Mucosa of descending colon (tissue), 3 donors: ENCODE measurements around the gene DUSP6. TPM values are rescaled to one million over a fixed set of nuclear protein-coding genes. Genes with fewer than 3 reads are reported as not detected.

Source experiments
- ATAC-seq: fragments of 200-7000 bp; cut with Tn5 transposase; one replicate; pipeline ENCODE4 v1.9.1; 2020; ENCODE audit warnings: mild to moderate bottlenecking, moderate library complexity
- DNase-seq, 3 donors: peaks; one replicate each; pipeline ENCODE4 v3.0.0-alpha.2; 2020
- H3K36me3 ChIP-seq: fragments of 200-600 bp; one replicate; pipeline ENCODE4 v1.8.0; 2021; ENCODE audit warnings: low read depth, mild to moderate bottlenecking
- H3K4me1 ChIP-seq: fragments of 200-600 bp; one replicate; pipeline ENCODE4 v1.8.0; 2021; ENCODE audit warnings: low read depth, mild to moderate bottlenecking
- H3K4me3 ChIP-seq: fragments of 200-600 bp; one replicate; pipeline ENCODE4 v1.8.0; 2021; ENCODE audit warnings: mild to moderate bottlenecking
- H3K9me3 ChIP-seq: fragments of 200-600 bp; one replicate; pipeline ENCODE4 v1.8.0; 2021; ENCODE audit warnings: mild to moderate bottlenecking
- intact Hi-C, 2 donors: fragments of 100-400 bp; cut with DNase I in 1 of 2; cut with micrococcal nuclease in 1 of 2; formaldehyde crosslinking; loops; one replicate each; pipeline versions ENCODE4 v1.11.0 to v1.11.1; 2022; cut with DNase I, micrococcal nuclease
- total RNA-seq, 3 donors: library from RNA; stranded (reverse); fragmentation: NEBNext Ultra II Directional in 2 of 3; extraction: Animal tissue kit (Norgen Biotek cat#: 25700) in 2 of 3; gene quantifications; one replicate each; pipeline versions ENCODE4 v1.2.1 to v1.2.4, GENCODE V29; 2021 to 2023
- TF ChIP-seq, protein P1 (sequence below): fragments of 200-600 bp; IDR thresholded peaks from one replicate; pipeline ENCODE4 v1.8.0; 2022; ENCODE audit warnings: antibody characterized with exemption, mild to moderate bottlenecking
- donor health status: DM: no; HTN: no; CAD: no; lungs with moderate emphysema.
- donor health status: DM: no; HTN: no; CAD: no.
- donor health status: DM: no; HTN: yes; CAD: no.

Gene DUSP6
- total RNA-seq, 3 donors from 2014 or later, result 56.6 to 82.1 (median 65.0) TPM

DNA sequence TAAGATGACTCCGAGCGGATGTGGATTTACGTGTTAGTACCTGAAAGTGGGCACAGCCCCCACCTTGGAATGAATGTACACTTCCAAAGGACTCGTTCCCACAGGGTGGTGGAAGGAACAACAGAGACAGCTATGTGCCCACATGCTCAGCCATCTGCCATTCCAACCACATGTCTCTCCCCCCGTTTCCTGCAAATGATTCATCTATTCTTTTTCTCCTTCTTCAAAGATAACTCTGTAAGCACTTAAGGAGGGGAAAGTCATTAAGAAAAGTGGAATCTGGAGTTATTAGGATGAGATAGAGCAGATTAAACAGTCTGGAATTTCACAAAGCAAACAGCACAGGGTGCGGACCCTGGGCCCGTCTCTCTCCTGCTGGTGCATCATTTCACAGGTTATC, 18.5 kb upstream of the DUSP6 start:
- ATAC-seq (no peak), DNase-seq (no peak)
- H3K4me1 ChIP-seq, result peaks cover 23% of the 10 kb centered on the region
- TF ChIP-seq, protein P1, sequence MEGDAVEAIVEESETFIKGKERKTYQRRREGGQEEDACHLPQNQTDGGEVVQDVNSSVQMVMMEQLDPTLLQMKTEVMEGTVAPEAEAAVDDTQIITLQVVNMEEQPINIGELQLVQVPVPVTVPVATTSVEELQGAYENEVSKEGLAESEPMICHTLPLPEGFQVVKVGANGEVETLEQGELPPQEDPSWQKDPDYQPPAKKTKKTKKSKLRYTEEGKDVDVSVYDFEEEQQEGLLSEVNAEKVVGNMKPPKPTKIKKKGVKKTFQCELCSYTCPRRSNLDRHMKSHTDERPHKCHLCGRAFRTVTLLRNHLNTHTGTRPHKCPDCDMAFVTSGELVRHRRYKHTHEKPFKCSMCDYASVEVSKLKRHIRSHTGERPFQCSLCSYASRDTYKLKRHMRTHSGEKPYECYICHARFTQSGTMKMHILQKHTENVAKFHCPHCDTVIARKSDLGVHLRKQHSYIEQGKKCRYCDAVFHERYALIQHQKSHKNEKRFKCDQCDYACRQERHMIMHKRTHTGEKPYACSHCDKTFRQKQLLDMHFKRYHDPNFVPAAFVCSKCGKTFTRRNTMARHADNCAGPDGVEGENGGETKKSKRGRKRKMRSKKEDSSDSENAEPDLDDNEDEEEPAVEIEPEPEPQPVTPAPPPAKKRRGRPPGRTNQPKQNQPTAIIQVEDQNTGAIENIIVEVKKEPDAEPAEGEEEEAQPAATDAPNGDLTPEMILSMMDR, result no peak
- no peak overlapping the region for H3K4me3 ChIP-seq
- intact Hi-C loops, result no loop called here
- H3K9me3 ChIP-seq, result no peaks in the 10 kb centered on the region
- H3K36me3 ChIP-seq, result no peaks in the 10 kb centered on the region

DNA sequence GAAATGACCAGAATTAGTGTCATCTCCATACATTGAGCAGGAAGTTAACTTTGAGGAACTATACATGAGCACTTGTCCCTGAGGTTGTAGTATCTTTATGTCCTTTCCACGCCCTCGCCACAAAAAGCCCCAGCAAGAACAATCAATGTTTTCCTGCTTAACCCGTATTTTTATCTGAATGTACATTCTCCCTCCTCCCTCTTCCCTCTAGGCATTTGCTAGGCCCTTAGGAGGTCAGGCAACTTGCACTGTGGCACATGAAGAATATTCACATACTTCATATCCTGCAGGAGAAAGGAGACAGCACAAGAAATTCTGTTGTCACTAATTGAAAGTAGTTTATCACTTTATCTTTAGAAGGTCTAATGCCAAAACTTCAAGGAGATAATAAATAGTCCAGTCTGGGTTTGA, 18.1 kb upstream of the DUSP6 start:
- ATAC-seq, result peak; percentile 74
- TF ChIP-seq, protein P1, result no peak
- no peaks in the 10 kb centered on the region for H3K36me3 ChIP-seq
- H3K9me3 ChIP-seq, result no peaks in the 10 kb centered on the region
- no peak overlapping the region for H3K4me3 ChIP-seq
- intact Hi-C loops, result no loop called here
- H3K4me1 ChIP-seq, result peaks cover 22% of the 10 kb centered on the region
- peak in 1 of 3 donors; percentile 55 for DNase-seq

DNA sequence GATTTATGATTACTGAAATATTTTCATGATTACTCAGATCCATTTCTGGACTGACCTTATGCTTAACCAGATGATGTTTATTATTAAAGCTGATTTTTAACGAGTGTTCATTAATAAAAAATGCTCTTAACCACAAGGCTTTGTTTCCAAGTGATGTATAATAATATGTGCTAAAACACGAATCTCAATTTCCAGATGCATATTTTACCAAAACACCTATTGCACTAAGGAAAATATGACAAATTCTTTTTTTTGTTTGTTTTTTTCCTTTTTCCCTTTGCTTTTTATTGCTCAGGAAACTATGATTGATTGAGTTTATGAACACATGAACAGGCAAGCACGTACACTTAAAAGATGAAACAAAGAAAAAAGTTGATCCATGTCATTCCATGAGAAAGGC, 16.9 kb upstream of the DUSP6 start:
- intact Hi-C loops, result no loop called here
- H3K36me3 ChIP-seq, result no peaks in the 10 kb centered on the region
- no peak overlapping the region for H3K4me3 ChIP-seq
- no peaks in the 10 kb centered on the region for H3K9me3 ChIP-seq
- no peak for DNase-seq
- TF ChIP-seq, protein P1, result no peak
- H3K4me1 ChIP-seq, result peaks cover 17% of the 10 kb centered on the region
- ATAC-seq, result no peak

DNA sequence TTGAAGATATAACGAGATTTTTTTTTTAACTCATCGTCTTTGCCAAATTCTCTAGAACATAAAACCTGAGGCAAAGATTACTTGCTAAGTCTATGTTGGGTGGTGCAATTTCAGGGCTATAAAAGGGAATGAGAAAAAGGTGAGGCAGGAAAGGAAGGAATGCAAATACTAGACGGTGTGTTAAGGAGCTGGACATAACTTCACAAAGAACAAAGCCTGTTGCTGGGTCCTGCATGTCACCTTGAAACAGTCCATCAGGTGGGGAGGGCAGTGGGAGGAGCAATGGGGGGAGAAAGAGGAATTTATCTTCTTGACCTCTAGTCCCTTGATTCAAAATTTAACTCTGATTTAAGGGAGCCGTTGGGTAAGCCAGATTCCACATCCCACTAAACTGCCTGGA, 16.1 kb upstream of the DUSP6 start:
- Histone ChIP-seq H3K9me3 (no peaks in the 10 kb centered on the region), H3K36me3 (no peaks in the 10 kb centered on the region), H3K4me1 (peaks cover 17% of the 10 kb centered on the region), H3K4me3 (no peak overlapping the region)
- peak; percentile 83 for ATAC-seq
- TF ChIP-seq, protein P1, result no peak
- intact Hi-C loops, result no loop called here
- no peak for DNase-seq

DNA sequence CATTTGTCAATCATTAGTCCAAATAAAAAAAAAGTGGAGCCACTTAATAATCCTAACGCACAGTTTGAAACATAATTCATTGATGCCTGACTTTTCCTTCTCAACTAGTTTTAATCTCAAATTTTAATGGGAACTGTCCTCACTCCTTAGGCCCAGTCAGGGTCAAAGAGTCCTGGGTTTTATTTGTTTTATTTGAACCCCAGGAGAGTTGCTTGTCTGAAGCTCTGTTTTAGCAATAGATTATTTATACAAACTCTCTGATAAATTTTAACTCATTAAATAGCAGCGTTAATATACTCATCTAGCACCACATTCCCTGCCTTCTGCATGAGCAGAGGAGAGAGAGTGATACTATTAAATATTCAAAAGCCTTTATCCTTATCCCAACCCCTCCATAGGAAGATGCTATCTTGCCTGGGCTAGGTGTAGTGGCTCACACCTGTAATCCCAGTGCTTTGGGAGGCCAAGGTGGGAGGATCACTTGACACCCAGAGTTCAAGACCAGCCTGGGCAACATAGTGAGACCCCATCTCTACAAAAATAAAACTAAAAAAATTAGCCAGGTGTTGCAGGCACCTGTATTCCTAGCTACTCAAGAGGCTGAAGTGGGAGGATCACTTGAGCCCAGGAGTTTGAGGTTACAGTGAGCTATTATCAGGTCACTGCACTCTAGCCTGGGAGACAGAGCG, 14.5 kb upstream of the DUSP6 start:
- peaks cover 17% of the 10 kb centered on the region for H3K4me1 ChIP-seq
- H3K9me3 ChIP-seq, result no peaks in the 10 kb centered on the region
- ATAC-seq, result no peak
- no peak for DNase-seq
- no peaks in the 10 kb centered on the region for H3K36me3 ChIP-seq
- intact Hi-C loops, result no loop called here
- TF ChIP-seq, protein P1, result no peak
- no peak overlapping the region for H3K4me3 ChIP-seq
